Coronary artery (tissue), 2 donors: Measurements from ENCODE around the gene HDGFL3.

Experiments used
- DNase-seq: peaks from one replicate; pipeline ENCODE4 v3.0.0-alpha.2; 2017; ENCODE audit warnings: low spot score
- H3K27ac ChIP-seq, 2 donors: fragments of 200-600 bp; sonication (generic); one replicate each; pipeline ENCODE4 v1.5.1; 2016 to 2019
- H3K4me3 ChIP-seq: fragments of 200-600 bp; sonication (generic); 2 replicates; pipeline ENCODE4 v1.5.1; 2016; ENCODE audit warnings: mild to moderate bottlenecking, moderate library complexity
- CTCF ChIP-seq: fragments of 200-600 bp; sonication (generic); IDR thresholded peaks from one replicate; pipeline ENCODE4 v1.5.1; 2019; ENCODE audit warnings: antibody characterized with exemption

HDGFL3 gene

GRCh38 chr15:83132861-83133523, 74.6 kb downstream of the HDGFL3 start:
- TF ChIP-seq CTCF, result no peak
- DNase-seq, result no peak
- H3K4me3 ChIP-seq, result no peak overlapping the region

GRCh38 chr15:83129791-83130190, 77.8 kb downstream of the HDGFL3 start:
- H3K27ac ChIP-seq, result no peak overlapping the region
- no peak for DNase-seq
- TF ChIP-seq CTCF, result no peak
- H3K4me3 ChIP-seq, result no peak overlapping the region

More at GRCh38 chr15:83132861-83133523, 74.6 kb downstream of the HDGFL3 start:
- H3K27ac ChIP-seq, result no peak overlapping the region

- no peak for DNase-seq
- no peak overlapping the region for H3K4me3 ChIP-seq
- TF ChIP-seq CTCF, result no peak
- no peak overlapping the region for H3K27ac ChIP-seq
Observed at GRCh38 chr15:83127547-83128150, 80.0 kb downstream of the HDGFL3 start.

- Histone ChIP-seq H3K4me3 (no peak overlapping the region), H3K27ac (no peak overlapping the region)
- no peak for TF ChIP-seq CTCF
- DNase-seq, result no peak
Observed at GRCh38 chr15:83123529-83123928, 84.1 kb downstream of the HDGFL3 start.

GRCh38 chr15:83119968-83120581, 87.5 kb downstream of the HDGFL3 start:
- no peak overlapping the region for H3K4me3 ChIP-seq
- DNase-seq, result no peak
- TF ChIP-seq CTCF, result no peak
- no peak overlapping the region for H3K27ac ChIP-seq

- TF ChIP-seq CTCF, result no peak
- DNase-seq, result no peak
- H3K27ac ChIP-seq, result no peak overlapping the region
- H3K4me3 ChIP-seq, result no peak overlapping the region
Observed at GRCh38 chr15:83118968-83119367, 88.7 kb downstream of the HDGFL3 start.
